Parathyroid adenoma (tissue), 2 donors: ENCODE results near the gene DNASE1L1.

Experiments used
- H2AFZ ChIP-seq: fragments of 300-600 bp; sonication (generic); one replicate; pipeline ENCODE4 v1.7.0; 2017; ENCODE audit warnings: antibody characterized with exemption, mild to moderate bottlenecking
- H3K27ac ChIP-seq: fragments of 300-600 bp; sonication (generic); one replicate; pipeline ENCODE4 v1.7.0; 2017
- H3K27me3 ChIP-seq: fragments of 300-600 bp; sonication (generic); one replicate; pipeline ENCODE4 v1.7.0; 2017; ENCODE audit warnings: low read length; ENCODE audit not compliant: control insufficient read depth, insufficient read depth
- H3K36me3 ChIP-seq: fragments of 300-600 bp; sonication (generic); one replicate; pipeline ENCODE4 v1.7.0; 2017; ENCODE audit warnings: low read length; ENCODE audit not compliant: control insufficient read depth, insufficient read depth
- H3K4me1 ChIP-seq: fragments of 300-600 bp; sonication (generic); one replicate; pipeline ENCODE4 v1.7.0; 2017; ENCODE audit warnings: control low read depth
- H3K4me2 ChIP-seq: fragments of 300-600 bp; sonication (generic); one replicate; pipeline ENCODE4 v1.7.0; 2017; ENCODE audit warnings: low read length
- H3K4me3 ChIP-seq: fragments of 300-600 bp; sonication (generic); one replicate; pipeline ENCODE4 v1.7.0; 2017; ENCODE audit warnings: low read depth, low read length
- H3K79me2 ChIP-seq: fragments of 300-600 bp; sonication (generic); one replicate; pipeline ENCODE4 v1.7.0; 2017; ENCODE audit warnings: control low read depth
- H3K9ac ChIP-seq: fragments of 300-600 bp; sonication (generic); one replicate; pipeline ENCODE4 v1.7.0; 2017; ENCODE audit warnings: mild to moderate bottlenecking
- H3K9me3 ChIP-seq: fragments of 300-600 bp; sonication (generic); one replicate; pipeline ENCODE4 v1.7.0; 2017; ENCODE audit warnings: low read length; ENCODE audit not compliant: control insufficient read depth
- TF ChIP-seq, protein P1 (sequence below): fragments of 300-600 bp; sonication (generic); IDR thresholded peaks from one replicate; pipeline ENCODE4 v1.7.0; 2017; ENCODE audit warnings: antibody characterized with exemption, mild to moderate bottlenecking
- donor health status: primary hyperparathyroidism.

The DNASE1L1 gene

DNA sequence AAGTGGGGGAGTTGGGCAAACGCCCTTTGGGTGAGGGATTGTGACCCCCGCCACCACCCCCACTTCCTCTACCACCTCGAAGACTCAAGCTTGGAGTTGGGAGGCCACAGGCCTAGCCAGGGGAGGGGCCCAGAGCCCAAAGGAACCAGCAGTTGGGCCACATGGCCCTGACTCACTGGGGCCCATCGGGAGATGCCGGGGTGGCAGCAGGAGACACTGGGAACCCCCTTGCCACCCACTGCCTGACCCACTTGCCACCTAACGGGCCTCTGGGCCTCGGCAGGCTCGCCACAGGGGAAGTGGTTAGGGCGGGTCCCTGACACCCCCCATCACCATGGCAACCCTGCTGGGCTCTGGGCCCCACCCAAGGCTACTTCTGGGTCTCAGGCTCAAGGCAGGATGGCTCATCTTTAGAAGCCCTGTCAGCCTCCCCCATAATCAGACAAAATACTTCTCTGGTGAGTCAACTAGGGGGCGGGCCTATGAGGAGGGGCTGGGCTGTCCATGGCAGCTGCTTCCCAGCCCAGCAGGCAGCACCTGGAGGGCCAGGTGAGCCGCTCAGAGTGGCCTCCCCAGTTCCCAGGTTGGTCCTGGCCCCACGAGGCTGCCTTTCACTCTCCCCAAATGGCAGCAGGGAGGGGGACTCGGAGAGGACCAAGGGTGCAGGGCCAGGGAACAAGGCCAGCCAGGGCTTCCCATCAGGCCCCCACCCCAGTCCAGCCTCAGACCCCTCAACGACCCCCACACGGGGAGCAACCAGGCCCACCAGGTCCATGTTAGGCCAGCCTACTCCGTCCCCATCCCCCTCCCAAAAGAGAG, 40.2 kb downstream of the DNASE1L1 start:
- no peak overlapping the region for H2AFZ ChIP-seq
- no peak overlapping the region for H3K4me3 ChIP-seq
- no peaks in the 10 kb centered on the region for H3K4me1 ChIP-seq
- no peak overlapping the region for H3K4me2 ChIP-seq
- H3K79me2 ChIP-seq, result no peaks in the 10 kb centered on the region
- no peaks in the 10 kb centered on the region for H3K9me3 ChIP-seq
- H3K27me3 ChIP-seq, result no peaks in the 10 kb centered on the region
- no peak overlapping the region for H3K9ac ChIP-seq
- no peaks in the 10 kb centered on the region for H3K36me3 ChIP-seq
- TF ChIP-seq, protein P1, sequence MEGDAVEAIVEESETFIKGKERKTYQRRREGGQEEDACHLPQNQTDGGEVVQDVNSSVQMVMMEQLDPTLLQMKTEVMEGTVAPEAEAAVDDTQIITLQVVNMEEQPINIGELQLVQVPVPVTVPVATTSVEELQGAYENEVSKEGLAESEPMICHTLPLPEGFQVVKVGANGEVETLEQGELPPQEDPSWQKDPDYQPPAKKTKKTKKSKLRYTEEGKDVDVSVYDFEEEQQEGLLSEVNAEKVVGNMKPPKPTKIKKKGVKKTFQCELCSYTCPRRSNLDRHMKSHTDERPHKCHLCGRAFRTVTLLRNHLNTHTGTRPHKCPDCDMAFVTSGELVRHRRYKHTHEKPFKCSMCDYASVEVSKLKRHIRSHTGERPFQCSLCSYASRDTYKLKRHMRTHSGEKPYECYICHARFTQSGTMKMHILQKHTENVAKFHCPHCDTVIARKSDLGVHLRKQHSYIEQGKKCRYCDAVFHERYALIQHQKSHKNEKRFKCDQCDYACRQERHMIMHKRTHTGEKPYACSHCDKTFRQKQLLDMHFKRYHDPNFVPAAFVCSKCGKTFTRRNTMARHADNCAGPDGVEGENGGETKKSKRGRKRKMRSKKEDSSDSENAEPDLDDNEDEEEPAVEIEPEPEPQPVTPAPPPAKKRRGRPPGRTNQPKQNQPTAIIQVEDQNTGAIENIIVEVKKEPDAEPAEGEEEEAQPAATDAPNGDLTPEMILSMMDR, result no peak
- H3K27ac ChIP-seq, result peak overlapping the region; percentile 47

DNA sequence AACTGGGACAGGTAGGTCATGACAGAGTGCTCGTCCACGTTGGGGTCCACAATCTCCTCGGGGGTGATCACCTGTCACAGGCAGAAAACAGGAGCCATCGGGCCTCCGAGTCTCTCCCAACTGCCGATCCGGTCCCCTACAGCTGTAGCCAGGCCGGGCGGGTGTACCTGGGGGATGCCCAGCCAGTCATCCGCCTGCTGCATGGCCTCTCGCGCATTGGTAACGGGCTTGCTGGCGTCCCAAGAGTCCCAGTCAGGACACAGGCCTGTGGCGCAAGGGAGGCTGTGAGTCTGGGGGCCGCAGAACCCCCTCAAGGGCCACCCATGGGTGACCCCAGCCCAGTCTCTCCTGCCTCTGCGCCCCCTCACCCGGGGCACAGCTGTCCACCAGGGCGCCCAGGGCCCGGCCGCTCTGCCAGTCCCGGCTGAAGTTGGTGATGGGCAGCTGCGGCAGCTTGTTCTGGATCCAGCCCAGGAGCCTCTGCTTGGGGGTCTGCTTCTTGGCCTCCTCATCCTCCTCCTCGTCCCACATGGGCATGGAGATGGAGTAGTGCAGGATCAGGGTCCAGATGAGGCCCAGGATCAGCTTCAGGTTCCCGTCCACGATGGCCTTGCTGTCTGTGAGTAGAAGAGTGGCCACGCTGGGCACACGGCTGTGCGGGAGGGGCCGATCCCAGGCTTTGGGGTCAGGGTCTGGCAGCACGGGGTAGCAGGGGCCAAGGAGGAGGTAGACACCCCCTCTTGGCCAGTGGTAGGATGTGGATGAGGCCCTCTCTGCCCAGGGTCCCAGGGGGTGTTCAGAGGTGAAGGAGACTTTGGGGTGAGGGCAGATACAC, 41.4 kb downstream of the DNASE1L1 start:
- H3K36me3 ChIP-seq, result no peaks in the 10 kb centered on the region

DNA sequence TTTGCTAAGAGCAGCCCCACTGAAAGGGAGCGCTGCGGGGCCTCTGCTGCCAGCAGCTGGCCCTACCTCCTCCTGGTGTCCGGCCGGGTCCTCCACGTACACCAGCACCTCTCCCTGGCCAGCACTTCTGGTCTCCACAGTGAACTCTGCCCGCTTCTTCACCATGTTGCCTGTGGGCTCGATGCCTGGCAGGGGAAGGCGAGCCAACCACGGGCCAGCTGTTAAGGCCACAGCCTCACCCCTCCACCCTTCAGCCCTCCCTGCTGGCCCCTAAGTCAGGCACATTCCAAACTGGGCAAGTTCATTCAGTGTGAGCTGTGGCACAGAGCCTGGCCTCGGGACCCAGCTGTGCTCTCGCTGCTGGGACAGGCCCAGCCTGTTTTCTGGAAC, 42.4 kb downstream of the DNASE1L1 start:
- Histone ChIP-seq H3K27ac (no peak overlapping the region), H3K27me3 (no peaks in the 10 kb centered on the region), H3K4me2 (no peak overlapping the region), H3K4me1 (no peaks in the 10 kb centered on the region), H3K4me3 (no peak overlapping the region), H3K79me2 (no peaks in the 10 kb centered on the region), H2AFZ (no peak overlapping the region), H3K36me3 (no peaks in the 10 kb centered on the region), H3K9ac (no peak overlapping the region), H3K9me3 (no peaks in the 10 kb centered on the region)
- TF ChIP-seq, protein P1, result no peak

More for the DNA sequence above, 41.4 kb downstream of the DNASE1L1 start:
- no peak overlapping the region for H3K4me2 ChIP-seq
- no peak overlapping the region for H3K9ac ChIP-seq
- H3K9me3 ChIP-seq, result no peaks in the 10 kb centered on the region
- no peaks in the 10 kb centered on the region for H3K27me3 ChIP-seq
- H3K79me2 ChIP-seq, result no peaks in the 10 kb centered on the region
- H3K27ac ChIP-seq, result no peak overlapping the region
- H3K4me1 ChIP-seq, result no peaks in the 10 kb centered on the region
- TF ChIP-seq, protein P1, result no peak
- H2AFZ ChIP-seq, result no peak overlapping the region
- H3K4me3 ChIP-seq, result no peak overlapping the region

DNA sequence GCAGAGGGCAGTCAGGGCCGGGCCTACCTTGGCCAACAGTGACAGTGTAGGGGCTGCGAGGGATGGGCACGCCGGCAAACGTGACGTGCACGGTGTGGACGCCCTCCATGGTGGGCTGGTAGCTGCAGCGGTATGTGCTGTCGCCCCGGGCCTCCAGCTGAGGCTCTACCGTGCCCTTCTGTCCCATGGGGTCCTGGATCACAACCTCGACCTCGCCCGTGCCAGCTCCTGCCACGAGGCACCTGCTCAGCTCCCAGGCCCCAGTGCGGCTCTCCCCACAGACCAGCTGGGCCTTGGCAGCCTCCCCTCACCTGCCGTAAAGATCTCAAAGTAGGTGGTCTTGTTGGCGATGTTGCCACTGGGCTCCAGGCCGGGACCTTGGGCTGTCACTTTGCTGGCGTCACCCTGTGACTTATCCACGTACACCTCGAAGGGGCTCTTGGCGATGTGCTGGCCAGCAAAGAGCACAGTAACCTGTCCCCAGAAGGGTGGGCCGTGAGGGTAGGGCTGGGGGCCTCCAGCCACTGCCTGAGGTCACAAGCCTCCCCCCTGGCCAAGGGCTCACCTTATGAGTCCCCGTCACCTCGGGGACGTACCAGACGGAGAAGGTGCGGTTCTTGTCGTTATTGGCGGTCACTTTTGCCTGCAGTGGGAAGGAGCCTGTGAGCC, 42.9 kb downstream of the DNASE1L1 start:
- Histone ChIP-seq H3K79me2 (no peaks in the 10 kb centered on the region), H3K9me3 (no peaks in the 10 kb centered on the region), H2AFZ (no peak overlapping the region), H3K4me3 (no peak overlapping the region), H3K4me1 (no peaks in the 10 kb centered on the region), H3K9ac (no peak overlapping the region), H3K27ac (no peak overlapping the region), H3K4me2 (no peak overlapping the region), H3K27me3 (no peaks in the 10 kb centered on the region), H3K36me3 (no peaks in the 10 kb centered on the region)
- TF ChIP-seq, protein P1, result no peak
